Aorta (tissue), 5 donors: Measurements from ENCODE around the gene POLE2. TPM values are rescaled to one million over a fixed set of nuclear protein-coding genes. Genes with fewer than 3 reads are reported as not detected.
"Not testable (repeated sequence)": the region's sequence is repeated elsewhere in the genome, so short reads cannot be mapped to it uniquely, and the experiment has no call there.

Source experiments
- ATAC-seq: fragments of 200-7000 bp; cut with Tn5 transposase; one replicate; pipeline ENCODE4 v1.9.1; 2022; ENCODE audit warnings: moderate library complexity; ENCODE audit not compliant: low FRiP score
- DNase-seq, 2 donors: peaks; one replicate each; pipeline ENCODE4 v3.0.0-alpha.2; 2020
- H3K27ac ChIP-seq, 2 donors: one replicate each; pipeline ENCODE4 v1.5.1; 2013; ENCODE audit warnings: low read length in 2 of 2, mild to moderate bottlenecking in 2 of 2, moderate library complexity in 2 of 2, control low read depth in 1 of 2, inconsistent platforms in 1 of 2, low read depth in 1 of 2
- H3K27me3 ChIP-seq, 2 donors: one replicate each; pipeline ENCODE4 v1.6.1; 2013; ENCODE audit warnings: control low read depth in 1 of 2, low read length in 1 of 2, mild to moderate bottlenecking in 1 of 2, moderate library complexity in 1 of 2; ENCODE audit not compliant: insufficient read depth in 2 of 2, control insufficient read depth in 1 of 2
- H3K36me3 ChIP-seq, 2 donors: one replicate each; pipeline ENCODE4 v1.6.1; 2013; ENCODE audit warnings: control low read depth in 1 of 2, low read length in 1 of 2, mild to moderate bottlenecking in 1 of 2; ENCODE audit not compliant: insufficient read depth in 2 of 2, control insufficient read depth in 1 of 2
- H3K4me1 ChIP-seq, 2 donors: one replicate each; pipeline ENCODE4 v1.6.1; 2013; ENCODE audit warnings: low read length in 2 of 2, control low read depth in 1 of 2, mild to moderate bottlenecking in 1 of 2, moderate library complexity in 1 of 2; ENCODE audit not compliant: insufficient read depth in 2 of 2, control insufficient read depth in 1 of 2
- H3K4me3 ChIP-seq, 2 donors: one replicate each; pipeline ENCODE4 v1.5.1; 2013; ENCODE audit warnings: low read length in 2 of 2, control low read depth in 1 of 2, mild to moderate bottlenecking in 1 of 2
- H3K9me3 ChIP-seq: one replicate; pipeline ENCODE4 v1.6.1; 2013; ENCODE audit warnings: mild to moderate bottlenecking, low read length; ENCODE audit not compliant: control insufficient read depth
- WGBS, 2 donors: extraction: QIAGEN DNeasy Blood & Tissue Kit; methylation state at CpG; one replicate each; pipeline ENCODE4 v1.1.7; 2013; 5-methylcytosine and 5-hydroxymethylcytosine counted together
- intact Hi-C, 2 donors: fragments of 100-400 bp; cut with DNase I; formaldehyde crosslinking; loops; one replicate each; pipeline versions ENCODE4 v1.14.2 to v1.15.0; 2022
- polyA plus RNA-seq, 2 donors: library from polyadenylated mRNA; stranded (reverse); fragments of 200-250 nt; gene quantifications; one replicate each; pipeline ENCODE4 v1.2.3, GENCODE V29; 2013
- total RNA-seq, 2 donors: library from RNA; stranded (reverse); fragmentation: NEBNext Ultra II Directional; extraction: Animal tissue kit (Norgen Biotek cat#: 25700); gene quantifications; one replicate each; pipeline ENCODE4 v1.2.1, GENCODE V29; 2021
- donor health status: healthy with polysubstance abuse.
- donor health status: Bipolar disorder and iron deficiency.
- donor health status: DM: no; HTN: no; CAD: no.
- donor health status: DM: no; HTN: no; CAD: no.
- donor health status: DM: yes; HTN: yes; CAD: no.

Gene POLE2
- total and polyA plus RNA-seq, 4 donors, result 1.2 to 13.6 (median 4.3) TPM

DNA sequence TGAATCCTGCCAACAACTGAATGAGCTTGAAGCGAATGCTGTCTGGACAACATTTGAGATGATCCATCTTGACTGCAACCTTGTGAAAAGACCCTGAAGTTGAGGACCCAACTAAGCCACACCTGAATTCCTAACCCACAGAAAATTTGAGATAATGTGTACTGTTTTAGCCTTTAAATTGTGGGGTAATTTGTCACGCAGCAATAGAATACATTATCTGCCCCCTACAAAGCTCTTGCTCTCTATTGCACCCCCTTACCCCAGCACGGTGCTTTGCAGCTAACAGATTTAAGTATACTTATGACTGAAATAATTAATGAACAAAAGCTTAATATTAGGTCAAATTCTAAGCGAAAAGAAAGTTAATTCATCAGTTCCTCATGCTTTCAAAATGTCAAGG lies 1.6 kb downstream of the POLE2 start:
- Histone ChIP-seq H3K4me1 (no peaks in the 10 kb centered on the region), H3K27me3 (no peaks in the 10 kb centered on the region), H3K36me3 (no peaks in the 10 kb centered on the region), H3K4me3 (no peak overlapping the region), H3K27ac (no peak overlapping the region), H3K9me3 (no peaks in the 10 kb centered on the region)
- DNase-seq, result no peak
- intact Hi-C loops, result no loop called here
- no peak for ATAC-seq
- WGBS, 2 donors, result 85 to 88% methylated on average over 4 of the region's 4 CpGs

DNA sequence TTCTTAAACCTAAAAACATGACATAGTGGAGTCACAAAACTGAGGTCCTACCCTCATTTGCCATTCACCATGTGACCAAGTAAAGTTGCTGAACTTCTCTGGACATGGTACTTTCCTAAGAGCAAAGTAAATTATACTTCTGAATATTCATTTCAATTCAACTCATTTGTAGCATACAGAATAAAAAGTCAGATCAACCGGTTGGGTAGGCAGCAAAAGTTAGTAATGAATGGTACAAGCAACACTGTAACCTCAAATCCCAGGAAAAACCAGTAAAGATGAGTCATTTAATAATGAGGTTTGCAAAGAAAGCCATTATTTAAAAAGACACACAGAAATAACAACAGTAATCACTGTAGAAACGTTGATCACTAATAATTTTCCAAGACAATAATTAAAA lies 8.7 kb downstream of the POLE2 start:
- no peak overlapping the region for H3K4me3 ChIP-seq
- no peak overlapping the region for H3K27ac ChIP-seq
- 69 to 73% methylated on average over 2 of the region's 2 CpGs for WGBS, 2 donors
- no peaks in the 10 kb centered on the region for H3K36me3 ChIP-seq
- intact Hi-C loops, result no loop called here
- DNase-seq (no peak), ATAC-seq (no peak)
- H3K27me3 ChIP-seq, result no peaks in the 10 kb centered on the region
- no peaks in the 10 kb centered on the region for H3K4me1 ChIP-seq
- no peaks in the 10 kb centered on the region for H3K9me3 ChIP-seq

GRCh38 chr14:49677643-49678042 lies 10.4 kb downstream of the POLE2 start:
- ATAC-seq (no peak), DNase-seq (no peak)
- Histone ChIP-seq H3K4me3 (no peak overlapping the region), H3K9me3 (no peaks in the 10 kb centered on the region), H3K36me3 (no peaks in the 10 kb centered on the region), H3K4me1 (no peaks in the 10 kb centered on the region), H3K27me3 (no peaks in the 10 kb centered on the region), H3K27ac (no peak overlapping the region)
- WGBS, 2 donors, result 92 to 96% methylated on average over 4 of the region's 4 CpGs
- intact Hi-C loops, result no loop called here

DNA sequence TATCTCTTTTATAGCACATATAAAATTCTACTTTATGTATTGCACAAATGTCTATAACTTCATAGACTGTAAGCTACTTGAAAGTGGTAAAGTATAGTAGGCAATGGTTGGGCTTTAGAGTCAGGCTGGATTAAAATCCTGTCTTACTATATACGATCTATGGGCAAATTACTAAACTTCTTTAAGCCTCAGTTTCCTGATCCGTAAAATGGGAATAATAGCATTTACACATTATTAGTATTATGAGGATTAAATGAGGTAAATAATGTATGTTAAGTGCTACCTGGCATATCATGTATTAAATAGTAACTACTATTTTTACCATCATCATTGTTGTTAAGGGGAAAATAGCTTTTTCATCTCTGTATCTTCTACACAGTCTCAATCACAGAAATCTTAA lies 14.4 kb downstream of the POLE2 start:
- Histone ChIP-seq H3K27me3 (no peaks in the 10 kb centered on the region), H3K4me3 (no peak overlapping the region), H3K27ac (no peak overlapping the region), H3K36me3 (no peaks in the 10 kb centered on the region), H3K9me3 (no peaks in the 10 kb centered on the region), H3K4me1 (no peaks in the 10 kb centered on the region)
- DNase-seq, result no peak
- intact Hi-C loops, result no loop called here
- 96% methylated on average over 2 of the region's 2 CpGs for WGBS, 2 donors
- ATAC-seq, result no peak

GRCh38 chr14:49670475-49670874 lies 17.5 kb downstream of the POLE2 start:
- ATAC-seq, result no peak
- Histone ChIP-seq H3K27ac (no peak overlapping the region), H3K27me3 (no peaks in the 10 kb centered on the region), H3K36me3 (no peaks in the 10 kb centered on the region), H3K4me1 (no peaks in the 10 kb centered on the region), H3K9me3 (no peaks in the 10 kb centered on the region), H3K4me3 (no peak overlapping the region)
- no peak for DNase-seq
- intact Hi-C loops, result no loop called here

GRCh38 chr14:49659526-49660455 lies 28.2 kb downstream of the POLE2 start:
- Histone ChIP-seq H3K4me3 (no peak overlapping the region), H3K9me3 (no peaks in the 10 kb centered on the region), H3K27ac (no peak overlapping the region), H3K27me3 (no peaks in the 10 kb centered on the region), H3K4me1 (no peaks in the 10 kb centered on the region), H3K36me3 (no peaks in the 10 kb centered on the region)
- ATAC-seq (no peak), DNase-seq (no peak)
- 86 to 94% methylated on average over 2 of the region's 2 CpGs for WGBS, 2 donors
- intact Hi-C loops, result no loop called here

GRCh38 chr14:49657500-49657899 lies 30.5 kb downstream of the POLE2 start:
- ATAC-seq, DNase-seq, H3K27me3 ChIP-seq, H3K4me1 ChIP-seq, intact Hi-C loops, H3K36me3 ChIP-seq, H3K9me3 ChIP-seq, H3K27ac ChIP-seq, H3K4me3 ChIP-seq: not testable (repeated sequence)
- WGBS, 2 donors, result 91 to 95% methylated on average over 6 of the region's 6 CpGs

- Histone ChIP-seq H3K4me1 (no peaks in the 10 kb centered on the region), H3K4me3 (no peak overlapping the region), H3K27ac (no peak overlapping the region), H3K36me3 (no peaks in the 10 kb centered on the region), H3K9me3 (no peaks in the 10 kb centered on the region), H3K27me3 (no peaks in the 10 kb centered on the region)
- DNase-seq, result no peak
- intact Hi-C loops, result no loop called here
- WGBS, 2 donors, result 95% methylated on average over 3 of the region's 3 CpGs
- no peak for ATAC-seq
These were observed 33.5 kb downstream of the POLE2 start for GRCh38 chr14:49654511-49654910.

DNA sequence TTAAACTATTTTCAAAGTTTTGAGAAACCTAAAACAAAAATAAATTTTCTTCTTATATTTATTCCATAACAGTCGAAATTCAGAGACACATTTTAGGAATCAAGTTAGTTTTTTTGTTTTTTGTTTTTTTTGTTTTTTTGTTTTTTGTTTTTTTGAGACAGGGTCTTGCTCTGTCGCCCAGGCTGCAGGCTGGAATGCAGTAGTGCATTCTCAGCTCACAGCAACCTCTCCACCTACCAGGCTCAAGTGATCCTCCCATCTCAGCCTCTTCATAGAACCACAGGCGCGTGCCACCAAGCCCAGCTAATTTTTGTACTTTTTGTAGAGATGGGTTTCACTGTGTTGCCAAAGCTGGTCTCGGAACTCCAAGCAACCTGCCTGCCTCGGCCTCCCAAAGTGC lies 34.5 kb downstream of the POLE2 start:
- Histone ChIP-seq H3K9me3 (no peaks in the 10 kb centered on the region), H3K27me3 (no peaks in the 10 kb centered on the region), H3K27ac (no peak overlapping the region), H3K4me3 (no peak overlapping the region), H3K36me3 (no peaks in the 10 kb centered on the region), H3K4me1 (no peaks in the 10 kb centered on the region)
- DNase-seq, result no peak
- ATAC-seq, result no peak
- intact Hi-C loops, result no loop called here
- 93 to 95% methylated on average over 6 of the region's 6 CpGs for WGBS, 2 donors
